HCT116 (cell line): ENCODE results near the gene GNRHR. TPM values are rescaled to one million over a fixed set of nuclear protein-coding genes. Genes with fewer than 3 reads are reported as not detected.

Source experiments
- ATAC-seq: fragments of 200-7000 bp; cut with Tn5 transposase; 2 replicates; pipeline ENCODE4 v1.9.1; 2020; ENCODE audit warnings: mild to moderate bottlenecking, moderate library complexity
- BruUV-seq: library from RNA; stranded (reverse); fragments of 400-500 nt; replicated peaks from 2 replicates; lab custom pipeline; 2021; lab: Mats Ljungman, UMichigan
- CTCF ChIA-PET: fragments of 300-600 bp; sonication (Branson Sonifier 250); formaldehyde crosslinking; loops from one replicate; lab custom pipeline; 2021; ENCODE audit warnings: antibody characterized with exemption; lab: Charles Lee
- POLR2A ChIA-PET: fragments of 300-600, 350-600 bp; sonication (Branson Sonifier 250); formaldehyde crosslinking; loops from one replicate; lab custom pipeline; 2021; ENCODE audit warnings: antibody characterized with exemption; lab: Charles Lee
- RAD21 ChIA-PET, 2 experiments: fragments of 300-600 bp; sonication (Branson Sonifier 250); formaldehyde crosslinking; loops; one replicate each; lab custom pipeline; 2023; ENCODE audit warnings: low total read pairs in 2 of 2; ENCODE audit not compliant: uncharacterized antibody in 2 of 2, unreplicated experiment in 2 of 2, low non-redundant PET in 1 of 2; lab: Charles Lee
- DNase-seq: peaks from one replicate; pipeline ENCODE4 v3.0.0-alpha.2; 2010; ENCODE audit warnings: low read depth, low spot score
- H2AFZ ChIP-seq: fragments of 200-600 bp; shearing (Covaris generic), sonication (generic); 2 replicates; pipeline ENCODE4 v1.6.1; 2017; ENCODE audit warnings: low read depth, mixed run types, mixed read lengths, antibody characterized with exemption, low read length; ENCODE audit not compliant: poor library complexity, severe bottlenecking
- H3K27ac ChIP-seq: 2 replicates; pipeline ENCODE4 v1.5.1; 2012; ENCODE audit warnings: low read depth, low read length
- H3K27me3 ChIP-seq: fragments of 200-600 bp; sonication (generic); 2 replicates; pipeline ENCODE4 v1.6.1; 2016; ENCODE audit warnings: mixed run types, low read length, mixed read lengths; ENCODE audit not compliant: insufficient read depth
- H3K36me3 ChIP-seq, 2 experiments: fragments of 200-500 bp in 1 of 2; fragments of 200-600 bp in 1 of 2; sonication (Bioruptor generic) in 1 of 2; sonication (generic) in 1 of 2; 2 replicates each; pipeline versions ENCODE4 v1.5.1 to v1.6.1; 2014 to 2016; ENCODE audit warnings: low read length in 2 of 2, inconsistent platforms in 1 of 2, mixed read lengths in 1 of 2, mixed run types in 1 of 2; ENCODE audit not compliant: insufficient read depth in 2 of 2, control insufficient read depth in 1 of 2
- H3K4me1 ChIP-seq, 2 experiments: fragments of 200-600 bp in 1 of 2; sonication (generic) in 1 of 2; 2 replicates each; pipeline versions ENCODE4 v1.5.1 to v1.6.1; 2012 to 2017; ENCODE audit warnings: low read length in 2 of 2, inconsistent platforms in 1 of 2, mild to moderate bottlenecking in 1 of 2, mixed read lengths in 1 of 2, mixed run types in 1 of 2, moderate library complexity in 1 of 2; ENCODE audit not compliant: insufficient read depth in 2 of 2, control insufficient read depth in 1 of 2
- H3K4me2 ChIP-seq: fragments of 200-600 bp; sonication (generic); 2 replicates; pipeline ENCODE4 v1.6.1; 2017; ENCODE audit warnings: mixed run types, low read length, mixed read lengths
- H3K4me3 ChIP-seq, 2 experiments: fragments of 200-600 bp in 1 of 2; sonication (generic) in 1 of 2; replicated peaks in 1 of 2; 2 replicates each; pipeline ENCODE4 v1.5.1; 2011 to 2016; ENCODE audit warnings: low read length in 2 of 2, control low read depth in 1 of 2, low read depth in 1 of 2, mild to moderate bottlenecking in 1 of 2, mixed read lengths in 1 of 2, mixed run types in 1 of 2
- H3K79me2 ChIP-seq: fragments of 200-600 bp; sonication (generic); 2 replicates; pipeline ENCODE4 v1.6.1; 2017; ENCODE audit warnings: mild to moderate bottlenecking, mixed run types, low read length, moderate library complexity, mixed read lengths; ENCODE audit not compliant: insufficient read depth
- H3K9ac ChIP-seq: fragments of 200-600 bp; sonication (generic); 2 replicates; pipeline ENCODE4 v1.6.1; 2016; ENCODE audit warnings: low read length, mixed read lengths
- H3K9me2 ChIP-seq: fragments of 200-600 bp; sonication (generic), shearing (Covaris generic); 2 replicates; pipeline ENCODE4 v1.6.1; 2017; ENCODE audit warnings: mixed run types, mild to moderate bottlenecking, moderate library complexity; ENCODE audit not compliant: insufficient read depth
- H3K9me3 ChIP-seq, 2 experiments: fragments of 200-500 bp in 1 of 2; fragments of 200-600 bp in 1 of 2; sonication (Bioruptor generic) in 1 of 2; sonication (generic) in 1 of 2; 2 replicates each; pipeline ENCODE4 v1.6.1; 2014 to 2017; ENCODE audit warnings: low read length in 2 of 2, mixed read lengths in 2 of 2, inconsistent platforms in 1 of 2, low read depth in 1 of 2, mild to moderate bottlenecking in 1 of 2, mixed run types in 1 of 2, moderate library complexity in 1 of 2; ENCODE audit not compliant: control insufficient read depth in 1 of 2, insufficient read depth in 1 of 2
- H4K20me1 ChIP-seq: fragments of 200-600 bp; sonication (generic), shearing (Covaris generic); 2 replicates; pipeline ENCODE4 v1.6.1; 2017; ENCODE audit warnings: mixed run types, mild to moderate bottlenecking, moderate library complexity; ENCODE audit not compliant: insufficient read depth
- CBX3 ChIP-seq: IDR thresholded peaks from 2 replicates; pipeline ENCODE4 v1.6.1; 2012; ENCODE audit warnings: low read depth
- CEBPB ChIP-seq: IDR thresholded peaks from 2 replicates; pipeline ENCODE4 v1.6.1; 2012; ENCODE audit warnings: low read depth
- JUND ChIP-seq: IDR thresholded peaks from 2 replicates; pipeline ENCODE4 v1.6.1; 2012
- POLR2A ChIP-seq: IDR thresholded peaks from 2 replicates; pipeline ENCODE4 v1.7.0; 2011; ENCODE audit warnings: borderline replicate concordance; ENCODE audit not compliant: insufficient read depth, insufficient read length; ENCODE audit errors: extremely low read depth
- SRF ChIP-seq: IDR thresholded peaks from 2 replicates; pipeline ENCODE4 v1.6.1; 2012; ENCODE audit warnings: low read depth
- TCF7L2 ChIP-seq: IDR thresholded peaks from 2 replicates; pipeline ENCODE4 v1.7.0; 2011; ENCODE audit warnings: borderline replicate concordance, inconsistent platforms; ENCODE audit not compliant: insufficient read depth, insufficient read length; ENCODE audit errors: extremely low read depth
- YY1 ChIP-seq: IDR thresholded peaks from 2 replicates; pipeline ENCODE4 v1.6.1; 2011; ENCODE audit warnings: low read length, low read depth, moderate library complexity, mild to moderate bottlenecking; ENCODE audit not compliant: insufficient replicate concordance; ENCODE audit errors: extremely low read depth
- intact Hi-C: fragments of 100-400 bp; cut with micrococcal nuclease; formaldehyde crosslinking; loops from 2 replicates; pipeline ENCODE4 v1.10.0; 2022
- total RNA-seq: library from RNA; stranded (reverse); gene quantifications from one replicate; pipeline ENCODE4 v1.2.1, GENCODE V29; 2021; ENCODE audit not compliant: unreplicated experiment
- TF ChIP-seq, protein P1 (sequence below), 3 experiments: fragments of 200-600 bp in 1 of 3; sonication (generic) in 1 of 3; IDR thresholded peaks in 2 of 3; conservative IDR thresholded peaks in 1 of 3; 2 replicates each; pipeline ENCODE4 v1.5.1; 2012 to 2017; ENCODE audit warnings: low read depth in 2 of 3, low read length in 2 of 3, antibody characterized with exemption in 1 of 3, borderline replicate concordance in 1 of 3, control low read depth in 1 of 3, mild to moderate bottlenecking in 1 of 3, mixed read lengths in 1 of 3, mixed run types in 1 of 3, moderate library complexity in 1 of 3; ENCODE audit not compliant: insufficient read depth in 1 of 3

Gene GNRHR
- total RNA-seq, 1 experiment from 2014 or later = not detected

DNA sequence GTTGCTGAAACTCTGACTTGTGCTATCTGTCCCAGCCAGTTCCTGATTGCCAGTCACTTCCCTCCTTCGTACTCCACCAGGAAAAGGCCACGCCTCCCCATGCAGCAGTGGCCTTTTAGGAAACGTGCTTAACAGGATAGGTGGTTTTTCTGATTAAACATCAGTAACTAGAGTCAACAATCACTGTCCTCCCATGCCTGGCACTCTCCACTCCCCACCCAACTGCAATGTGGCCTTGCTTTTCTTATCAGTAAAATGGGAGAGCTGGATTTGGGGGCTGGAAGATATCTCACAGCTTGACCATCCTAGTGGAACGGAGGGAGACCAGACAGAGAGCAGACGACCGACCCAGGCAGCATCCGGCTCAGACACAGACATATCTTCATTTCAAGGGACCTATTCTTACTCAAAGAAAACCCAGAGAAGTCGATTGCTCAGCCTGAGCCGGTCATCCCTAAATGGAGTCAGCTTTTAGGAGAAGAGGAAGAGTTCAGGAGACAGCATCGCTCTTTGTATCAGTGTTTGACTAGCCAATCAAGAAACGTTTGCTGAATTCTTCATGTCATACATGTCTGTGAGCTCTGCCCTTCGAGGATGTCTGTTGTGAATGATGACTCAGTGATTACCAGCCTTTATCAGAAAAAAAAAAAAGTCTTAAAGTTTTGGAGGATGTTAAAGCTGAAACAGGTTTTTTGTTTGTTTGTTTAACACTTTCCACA is 40.5 kb downstream of the GNRHR start:
- BruUV-seq = no TSS peak
- intact Hi-C loops = no loop called here
- H3K27me3 ChIP-seq = no peaks in the 10 kb centered on the region
- H4K20me1 ChIP-seq = no peaks in the 10 kb centered on the region
- H3K36me3 ChIP-seq = no peaks in the 10 kb centered on the region
- no peak overlapping the region for H3K9ac ChIP-seq
- no peak overlapping the region for H2AFZ ChIP-seq
- H3K27ac ChIP-seq = no peak overlapping the region
- peak overlapping the region; percentile 23 for H3K4me2 ChIP-seq
- H3K4me1 ChIP-seq = peaks cover 0 to 30% of the 10 kb centered on the region in 2 experiments; a peak in 2 of 4 replicates
- ChIA-PET POLR2A (interaction anchor here (3.6 kb wide), 1 partner anchor 12 kb away, joined by 12 read pairs; the partner anchor contains the start of gene UBA6), CTCF (interaction anchor here (1.0 kb wide), 1 partner anchor 13 kb away, joined by 3 read pairs; the partner anchor contains the start of gene UBA6), RAD21 (no interaction called here)
- no peaks in the 10 kb centered on the region for H3K9me2 ChIP-seq
- no peak overlapping the region for H3K4me3 ChIP-seq
- no peaks in the 10 kb centered on the region for H3K9me3 ChIP-seq
- TF ChIP-seq JUND (no peak), CBX3 (no peak), SRF (no peak), POLR2A (no peak), CEBPB (no peak), TCF7L2 (no peak), YY1 (no peak)
- TF ChIP-seq, protein P1, sequence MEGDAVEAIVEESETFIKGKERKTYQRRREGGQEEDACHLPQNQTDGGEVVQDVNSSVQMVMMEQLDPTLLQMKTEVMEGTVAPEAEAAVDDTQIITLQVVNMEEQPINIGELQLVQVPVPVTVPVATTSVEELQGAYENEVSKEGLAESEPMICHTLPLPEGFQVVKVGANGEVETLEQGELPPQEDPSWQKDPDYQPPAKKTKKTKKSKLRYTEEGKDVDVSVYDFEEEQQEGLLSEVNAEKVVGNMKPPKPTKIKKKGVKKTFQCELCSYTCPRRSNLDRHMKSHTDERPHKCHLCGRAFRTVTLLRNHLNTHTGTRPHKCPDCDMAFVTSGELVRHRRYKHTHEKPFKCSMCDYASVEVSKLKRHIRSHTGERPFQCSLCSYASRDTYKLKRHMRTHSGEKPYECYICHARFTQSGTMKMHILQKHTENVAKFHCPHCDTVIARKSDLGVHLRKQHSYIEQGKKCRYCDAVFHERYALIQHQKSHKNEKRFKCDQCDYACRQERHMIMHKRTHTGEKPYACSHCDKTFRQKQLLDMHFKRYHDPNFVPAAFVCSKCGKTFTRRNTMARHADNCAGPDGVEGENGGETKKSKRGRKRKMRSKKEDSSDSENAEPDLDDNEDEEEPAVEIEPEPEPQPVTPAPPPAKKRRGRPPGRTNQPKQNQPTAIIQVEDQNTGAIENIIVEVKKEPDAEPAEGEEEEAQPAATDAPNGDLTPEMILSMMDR (IDR thresholded peaks at IDR 0.05 in 2 of 3, conservative IDR thresholded peaks at IDR 0.05 in 1 of 3; ENCODE audit: borderline replicate concordance in 1 of 3, insufficient read depth in 1 of 3, low read depth in 2 of 3, low read length in 2 of 3) = no peak
- ATAC-seq (no peak), DNase-seq (no peak)
- H3K79me2 ChIP-seq = peaks cover 19% of the 10 kb centered on the region
